NCI-H774 (cell line): ENCODE data around the gene UBN1.
"Not testable (repeated sequence)": the region's sequence is repeated elsewhere in the genome, so short reads cannot be mapped to it uniquely, and the experiment has no call there.

Experiments used
- DNase-seq: peaks from one replicate; lab custom pipeline; 2025; lab: John Stamatoyannopoulos, UW

The UBN1 gene

DNA sequence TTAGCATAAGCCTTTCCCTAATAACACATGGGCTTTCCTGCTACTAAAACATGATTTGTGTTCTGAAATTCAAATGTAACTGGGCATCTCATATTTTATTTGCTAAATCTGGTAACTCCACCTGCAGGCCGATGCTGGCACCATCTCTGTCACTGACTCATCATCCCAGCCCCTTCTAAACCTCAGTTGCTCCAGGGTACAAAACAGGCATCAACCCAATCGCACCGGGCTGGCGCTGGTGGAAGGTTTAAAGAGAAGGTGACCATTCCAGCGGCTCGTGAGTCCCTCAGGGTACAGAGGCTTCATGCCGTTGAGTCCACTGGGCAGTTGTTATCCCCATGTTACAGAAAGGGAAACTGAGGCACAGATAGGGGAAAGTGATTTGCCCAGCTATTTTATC, 62.5 kb downstream of the UBN1 start:
- no peak for DNase-seq

GRCh38 chr16:4910828-4911227, 63.5 kb downstream of the UBN1 start:
- DNase-seq = no peak

GRCh38 chr16:4911970-4912386, 64.7 kb downstream of the UBN1 start:
- no peak for DNase-seq

- no peak for DNase-seq
Observed at GRCh38 chr16:4913130-4913773, 66.0 kb downstream of the UBN1 start.

DNA sequence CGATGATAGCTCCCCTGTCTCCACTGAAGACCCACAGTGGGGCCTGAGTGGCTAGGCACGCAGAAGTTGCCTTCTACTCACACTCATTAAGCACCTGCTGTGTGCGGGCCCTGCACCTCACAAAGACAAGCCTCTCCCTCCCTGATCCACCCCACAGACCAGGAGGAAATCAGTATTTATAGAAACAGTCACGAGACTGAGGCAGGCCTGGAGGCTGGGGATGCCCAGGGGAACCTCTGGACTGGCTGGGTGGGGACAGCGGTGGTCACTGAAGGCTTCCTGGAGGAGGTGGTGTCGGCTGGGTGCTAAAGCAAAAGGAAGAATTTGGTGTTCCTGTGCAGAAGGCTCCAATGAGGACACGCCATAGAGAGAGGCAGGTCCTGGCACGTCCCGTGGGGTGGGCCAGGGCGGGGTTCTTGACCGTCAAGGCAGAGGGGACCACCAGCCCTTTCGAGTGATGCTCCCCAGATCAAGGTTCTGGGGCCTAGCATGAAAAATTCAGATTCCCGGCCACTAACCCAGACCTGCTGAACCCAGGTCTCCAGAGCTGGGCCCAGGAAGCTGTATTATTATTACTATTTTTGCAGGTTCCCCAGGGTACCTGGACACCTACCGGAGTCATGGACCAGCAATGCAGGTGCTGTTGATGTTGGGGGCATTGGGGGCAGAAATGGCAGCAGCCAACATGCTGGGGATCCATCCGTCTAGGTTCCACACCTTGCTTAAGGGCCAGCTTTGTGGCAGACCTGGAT, 66.7 kb downstream of the UBN1 start:
- DNase-seq = no peak

GRCh38 chr16:4914528-4915225, 67.4 kb downstream of the UBN1 start:
- no peak for DNase-seq

DNA sequence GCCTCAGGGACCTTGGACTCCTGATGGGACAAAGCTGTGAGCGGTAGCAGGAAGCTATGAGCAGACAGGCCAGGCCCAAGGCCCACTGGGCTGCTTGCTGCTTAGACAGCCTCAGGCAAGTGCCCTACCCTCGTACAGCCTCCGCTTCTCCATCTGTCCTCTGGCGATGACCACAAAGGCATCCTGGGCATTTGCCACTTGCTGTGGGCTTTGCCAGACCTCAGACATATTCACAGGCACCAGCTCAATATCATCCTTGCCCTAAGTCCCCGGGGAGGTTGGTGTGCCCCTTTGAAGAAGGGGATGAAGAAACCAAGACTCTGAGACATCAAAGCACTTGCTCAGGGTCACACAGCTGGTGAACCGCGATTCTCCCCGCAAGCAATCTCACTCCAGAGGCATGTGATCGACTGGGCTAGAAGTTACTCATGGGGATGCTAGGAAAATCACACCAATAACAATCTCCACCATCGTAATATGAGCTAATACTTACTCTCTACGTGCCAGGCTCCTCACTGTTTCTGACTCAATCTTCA, 68.0 kb downstream of the UBN1 start:
- no peak for DNase-seq

DNA sequence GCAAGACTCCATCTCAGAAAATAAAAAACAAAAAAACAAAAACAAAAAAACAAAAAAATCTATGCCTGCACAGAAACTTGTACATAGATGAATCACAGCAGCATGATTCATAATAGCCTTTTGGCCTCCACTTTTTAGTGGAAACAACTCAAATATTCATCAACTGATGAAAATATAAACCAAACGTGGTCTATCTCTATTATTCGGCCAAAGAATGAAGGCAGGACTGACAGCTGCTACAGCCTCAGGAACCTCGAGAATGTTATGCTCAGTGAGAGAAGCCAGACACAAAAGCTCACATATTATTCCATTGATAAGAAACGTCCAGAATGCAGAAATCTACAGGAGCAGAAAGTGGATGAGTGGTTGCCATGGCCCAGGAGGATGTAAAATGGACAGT, 69.8 kb downstream of the UBN1 start:
- no peak for DNase-seq

DNA sequence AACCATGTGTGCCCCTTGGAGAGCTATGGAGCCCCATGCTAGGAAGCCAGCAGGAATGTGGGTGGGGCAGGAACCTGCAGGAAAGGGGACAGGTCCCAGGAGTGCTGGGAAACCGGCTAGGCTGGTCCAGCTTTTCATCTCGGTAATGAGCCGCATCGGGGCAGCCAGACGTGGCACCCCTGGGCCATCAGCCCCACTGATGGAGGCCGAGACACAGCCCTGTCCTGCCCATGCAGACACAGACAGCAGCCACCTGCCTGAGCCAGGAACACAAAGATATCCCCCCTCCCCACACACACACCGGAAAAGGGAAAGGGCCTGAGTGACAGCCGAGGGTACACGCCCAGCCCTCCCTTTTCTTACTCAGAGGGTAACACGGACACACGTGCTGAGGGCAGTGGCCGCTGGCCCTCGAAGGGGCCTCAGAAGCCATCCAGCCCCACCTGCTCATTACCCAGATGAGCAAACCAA, 71.5 kb downstream of the UBN1 start:
- DNase-seq = no peak

- DNase-seq = no peak
Observed at GRCh38 chr16:4920826-4921225, 73.5 kb downstream of the UBN1 start.

DNA sequence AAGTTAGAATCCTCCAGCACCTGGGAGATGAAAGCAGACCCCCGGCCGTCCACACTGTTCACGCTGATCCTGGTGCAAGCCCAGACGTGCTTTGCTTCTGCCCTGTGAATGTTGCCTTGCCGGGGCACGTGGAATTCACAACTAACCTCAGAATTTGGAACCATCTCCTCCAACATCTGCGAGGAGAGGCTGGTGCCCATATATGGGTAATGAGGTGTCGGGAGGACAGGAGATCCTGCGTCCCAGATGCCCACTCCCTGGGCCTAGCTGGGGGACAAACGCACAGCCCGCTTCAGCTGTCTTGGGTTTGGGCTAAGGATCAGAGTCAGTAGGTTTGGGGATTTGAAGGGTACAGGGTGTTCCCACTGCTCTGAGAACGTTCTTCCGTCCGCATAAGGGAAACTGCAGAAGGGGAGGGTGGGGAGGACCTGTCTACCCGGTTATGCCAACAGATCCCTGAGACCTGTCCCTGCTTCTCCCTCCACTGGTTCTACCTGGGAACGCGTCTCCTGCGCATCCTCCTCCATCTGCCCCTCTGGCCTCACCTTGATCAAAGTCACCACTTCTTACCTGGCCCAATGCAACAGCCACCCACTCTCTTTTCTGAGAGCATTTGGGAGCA, 75.6 kb downstream of the UBN1 start:
- no peak for DNase-seq

DNA sequence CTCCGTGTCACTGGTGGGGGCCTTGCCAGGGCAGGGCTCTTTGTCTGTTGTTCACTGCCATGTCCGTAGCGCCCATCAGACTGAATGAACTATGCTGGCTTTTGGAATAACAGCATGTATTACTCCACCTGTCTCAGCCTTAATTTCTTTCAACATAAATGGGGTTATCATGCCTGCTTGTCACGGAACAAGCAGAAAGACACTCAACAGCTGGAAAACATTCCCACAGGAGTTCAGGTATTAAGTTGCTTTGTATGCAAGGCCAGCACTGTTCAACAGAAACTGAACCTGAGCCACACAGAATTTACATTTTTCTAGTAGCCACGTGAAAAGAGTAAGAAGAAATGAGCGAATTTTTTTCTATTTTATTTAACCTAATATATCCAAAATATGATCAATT, 76.6 kb downstream of the UBN1 start:
- DNase-seq = no peak

GRCh38 chr16:4924593-4925292, 77.5 kb downstream of the UBN1 start:
- DNase-seq = no peak

DNA sequence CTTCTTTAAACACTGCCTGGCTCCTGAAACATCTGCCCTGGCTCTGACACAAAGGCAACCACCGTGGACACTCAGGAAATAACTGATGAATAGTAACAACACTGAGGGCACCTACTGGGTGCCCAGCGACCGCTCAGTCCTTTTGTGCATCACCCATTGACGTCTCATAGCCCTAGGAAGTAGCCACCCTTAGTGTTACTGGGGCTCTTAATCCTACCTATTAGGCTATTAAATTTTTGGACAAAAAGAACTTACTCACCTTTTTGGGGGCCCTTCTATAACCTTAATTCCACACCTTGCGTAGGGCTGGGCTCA, 78.0 kb downstream of the UBN1 start:
- no peak for DNase-seq

GRCh38 chr16:4925791-4926190, 78.5 kb downstream of the UBN1 start:
- no peak for DNase-seq

DNA sequence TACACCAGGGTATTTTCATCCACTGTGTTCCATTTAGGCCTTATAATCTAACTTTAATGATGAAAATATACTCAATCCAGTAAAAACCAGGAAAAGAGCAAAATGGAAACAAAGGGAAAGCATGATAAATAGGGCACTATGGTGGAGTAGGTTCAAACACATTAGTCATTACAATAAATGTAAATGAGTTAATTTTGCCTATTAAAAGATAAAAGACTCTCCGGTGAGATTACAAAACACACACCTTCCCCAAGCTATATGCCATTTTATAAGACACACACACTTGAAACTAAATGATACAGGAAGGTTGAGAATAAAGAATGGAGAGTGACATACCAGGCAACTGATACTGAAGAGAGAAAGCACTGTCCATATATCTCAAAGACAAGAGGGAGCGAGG, 79.6 kb downstream of the UBN1 start:
- no peak for DNase-seq

GRCh38 chr16:4927661-4928060, 80.4 kb downstream of the UBN1 start:
- no peak for DNase-seq

GRCh38 chr16:4928227-4928626, 80.9 kb downstream of the UBN1 start:
- DNase-seq = no peak

GRCh38 chr16:4929619-4930018, 82.3 kb downstream of the UBN1 start:
- DNase-seq = not testable (repeated sequence)

DNA sequence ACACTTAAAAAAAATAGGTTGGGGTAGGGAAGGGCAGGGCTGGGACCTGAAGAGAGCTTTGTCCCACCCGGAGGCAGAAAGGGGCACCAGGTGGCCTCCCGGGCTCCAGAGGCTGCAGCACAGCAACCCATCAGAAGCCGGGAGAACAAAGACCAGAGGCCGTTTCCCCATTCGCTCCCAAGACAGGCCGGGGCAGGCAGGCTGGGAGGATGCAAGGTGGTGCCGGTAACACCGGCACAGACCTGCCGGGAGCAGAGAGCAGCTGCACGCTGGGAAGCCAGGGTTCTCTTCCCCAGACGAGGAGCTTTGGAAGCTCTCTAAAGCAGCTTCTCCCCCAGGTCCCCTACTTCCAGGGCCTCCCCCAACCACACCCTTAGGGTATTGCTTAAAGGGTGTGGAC, 84.1 kb downstream of the UBN1 start:
- DNase-seq = no peak
